H1 (cell line): Measurements from ENCODE around the gene RICTOR. TPM values are rescaled to one million over a fixed set of nuclear protein-coding genes. Genes with fewer than 3 reads are reported as not detected.

Source experiments
- CTCF ChIA-PET: fragments of 300-600 bp; sonication (Branson Sonifier 250); formaldehyde crosslinking; loops from one replicate; lab custom pipeline; 2021; ENCODE audit not compliant: partially characterized antibody; lab: Charles Lee
- POLR2A ChIA-PET: fragments of 300-600 bp; sonication (Branson Sonifier 250); formaldehyde crosslinking; loops from one replicate; lab custom pipeline; 2021; ENCODE audit warnings: inconsistent platforms; ENCODE audit not compliant: partially characterized antibody; lab: Charles Lee
- DNase-seq, 2 experiments: peaks; one replicate each; pipeline versions ENCODE4 v3.0.0 to v3.0.0-alpha.2; 2010 to 2022; ENCODE audit warnings: low spot score in 2 of 2, low read depth in 1 of 2, mixed read lengths in 1 of 2
- FAIRE-seq: peaks from 2 replicates; lab custom pipeline; 2011; peaks lifted over from hg19 to GRCh38; lab: Jason Lieb, UNC
- H2AFZ ChIP-seq: 2 replicates; pipeline ENCODE4 v1.8.1; 2012; ENCODE audit warnings: low read length, inconsistent platforms
- H2AK5ac ChIP-seq: 2 replicates; pipeline ENCODE4 v1.6.1; 2013; ENCODE audit warnings: low read depth, low read length
- H2BK120ac ChIP-seq: replicated peaks from 2 replicates; pipeline ENCODE3; 2013; ENCODE audit warnings: low read depth, low read length, inconsistent platforms
- H2BK12ac ChIP-seq: 2 replicates; pipeline ENCODE4 v1.6.1; 2013; ENCODE audit warnings: low read depth, low read length
- H2BK15ac ChIP-seq: 2 replicates; pipeline ENCODE4 v1.6.1; 2013; ENCODE audit warnings: low read length
- H2BK20ac ChIP-seq: 2 replicates; pipeline ENCODE4 v1.6.1; 2013; ENCODE audit warnings: low read length
- H2BK5ac ChIP-seq: 2 replicates; pipeline ENCODE4 v1.6.1; 2013; ENCODE audit warnings: low read depth, low read length
- H3K14ac ChIP-seq: 2 replicates; pipeline ENCODE4 v1.6.1; 2013; ENCODE audit warnings: inconsistent platforms; ENCODE audit not compliant: insufficient read length
- H3K18ac ChIP-seq: 2 replicates; pipeline ENCODE4 v1.6.1; 2013; ENCODE audit warnings: low read length; ENCODE audit errors: extremely low read depth
- H3K23ac ChIP-seq: 2 replicates; pipeline ENCODE4 v1.6.1; 2013; ENCODE audit warnings: inconsistent platforms; ENCODE audit not compliant: insufficient read length
- H3K23me2 ChIP-seq: 2 replicates; pipeline ENCODE4 v1.6.1; 2013; ENCODE audit warnings: low read depth, low read length
- H3K27ac ChIP-seq: 2 replicates; pipeline ENCODE4 v1.6.1; 2011; ENCODE audit warnings: low read depth, low read length, inconsistent platforms
- H3K27me3 ChIP-seq, 4 experiments: replicated peaks in 1 of 4; 1 replicate in 1 of 4; 2 replicates in 3 of 4; pipeline versions ENCODE4 v1.6.1 to v1.8.1; 2011 to 2013; ENCODE audit warnings: low read length in 3 of 4, mild to moderate bottlenecking in 3 of 4, inconsistent platforms in 2 of 4, mixed read lengths in 2 of 4, moderate library complexity in 1 of 4; ENCODE audit not compliant: control insufficient read depth in 3 of 4, insufficient read depth in 3 of 4; ENCODE audit errors: extremely low read depth in 1 of 4
- H3K36me3 ChIP-seq, 4 experiments: 2 replicates each; pipeline versions ENCODE4 v1.6.1 to v1.8.1; 2011 to 2013; ENCODE audit warnings: mild to moderate bottlenecking in 4 of 4, low read length in 3 of 4, moderate library complexity in 2 of 4, control low read depth in 1 of 4, inconsistent platforms in 1 of 4; ENCODE audit not compliant: insufficient read depth in 4 of 4, control insufficient read depth in 2 of 4
- H3K4ac ChIP-seq: replicated peaks from 2 replicates; pipeline ENCODE3; 2013; ENCODE audit warnings: low read length, low read depth, mixed read lengths, inconsistent platforms; ENCODE audit not compliant: insufficient read length
- H3K4me1 ChIP-seq, 4 experiments: replicated peaks in 1 of 4; 1 replicate in 1 of 4; 2 replicates in 3 of 4; pipeline versions ENCODE4 v1.6.1 to v1.8.1; 2011 to 2013; ENCODE audit warnings: low read length in 3 of 4, inconsistent platforms in 2 of 4, mixed read lengths in 1 of 4; ENCODE audit not compliant: insufficient read depth in 4 of 4, control insufficient read depth in 3 of 4
- H3K4me2 ChIP-seq, 2 experiments: 2 replicates each; pipeline versions ENCODE4 v1.6.1 to v1.8.1; 2011 to 2013; ENCODE audit warnings: low read depth in 2 of 2, low read length in 2 of 2, control low read depth in 1 of 2, inconsistent platforms in 1 of 2, mild to moderate bottlenecking in 1 of 2; ENCODE audit not compliant: insufficient read depth in 1 of 2
- H3K4me3 ChIP-seq, 4 experiments: fragments of 200-600, 300-600 bp in 1 of 4; sonication (generic), shearing (Covaris generic), sonication (Bioruptor Twin) in 1 of 4; 2 replicates each; pipeline versions ENCODE4 v1.5.1 to v1.8.1; 2011 to 2016; ENCODE audit warnings: low read length in 4 of 4, low read depth in 3 of 4, control low read depth in 2 of 4, inconsistent platforms in 2 of 4, mild to moderate bottlenecking in 2 of 4, mixed read lengths in 1 of 4, moderate library complexity in 1 of 4; ENCODE audit not compliant: insufficient read depth in 2 of 4; ENCODE audit errors: extremely low read depth in 1 of 4
- H3K56ac ChIP-seq: replicated peaks from 2 replicates; pipeline ENCODE3; 2013; ENCODE audit warnings: low read depth, mild to moderate bottlenecking, mixed read lengths, low read length, inconsistent platforms; ENCODE audit not compliant: insufficient read length
- H3K79me1 ChIP-seq: 2 replicates; pipeline ENCODE4 v1.6.1; 2013; ENCODE audit warnings: low read depth, low read length, control low read depth
- H3K79me2 ChIP-seq, 2 experiments: 2 replicates each; pipeline versions ENCODE4 v1.6.1 to v1.8.1; 2012 to 2013; ENCODE audit warnings: low read length in 2 of 2, mild to moderate bottlenecking in 2 of 2, inconsistent platforms in 1 of 2; ENCODE audit not compliant: insufficient read depth in 2 of 2, control insufficient read depth in 1 of 2
- H3K9ac ChIP-seq, 4 experiments: replicated peaks in 1 of 4; 1 replicate in 1 of 4; 2 replicates in 3 of 4; pipeline versions ENCODE4 v1.6.1 to v1.8.1; 2011 to 2013; ENCODE audit warnings: low read depth in 3 of 4, low read length in 3 of 4, control low read depth in 2 of 4, mild to moderate bottlenecking in 2 of 4, moderate library complexity in 2 of 4, inconsistent platforms in 1 of 4; ENCODE audit errors: extremely low read depth in 1 of 4
- H3K9me3 ChIP-seq, 2 experiments: 2 replicates each; pipeline versions ENCODE4 v1.6.1 to v1.8.1; 2012 to 2013; ENCODE audit warnings: mild to moderate bottlenecking in 2 of 2, moderate library complexity in 2 of 2, control low read depth in 1 of 2, inconsistent platforms in 1 of 2, low read depth in 1 of 2, low read length in 1 of 2, mixed read lengths in 1 of 2; ENCODE audit not compliant: insufficient read depth in 2 of 2
- H4K20me1 ChIP-seq, 2 experiments: replicated peaks in 1 of 2; 2 replicates each; pipeline versions ENCODE3 to v1.8.1; 2011 to 2013; ENCODE audit warnings: inconsistent platforms in 2 of 2, low read length in 2 of 2, mild to moderate bottlenecking in 1 of 2; ENCODE audit not compliant: insufficient read depth in 2 of 2, control insufficient read depth in 1 of 2
- H4K5ac ChIP-seq: 2 replicates; pipeline ENCODE4 v1.6.1; 2013; ENCODE audit warnings: low read length, low read depth, mixed read lengths, inconsistent platforms; ENCODE audit not compliant: insufficient read length
- H4K8ac ChIP-seq: 2 replicates; pipeline ENCODE4 v1.8.0; 2013; ENCODE audit warnings: mild to moderate bottlenecking, moderate library complexity, low read length, inconsistent platforms; ENCODE audit not compliant: insufficient read depth; ENCODE audit errors: extremely low read depth
- H4K91ac ChIP-seq: replicated peaks from 2 replicates; pipeline ENCODE3; 2013; ENCODE audit warnings: low read length, mixed read lengths, inconsistent platforms; ENCODE audit not compliant: insufficient read length
- ASH2L ChIP-seq: fragments of 200-600, 300-600 bp; sonication (generic); IDR thresholded peaks from one replicate; pipeline ENCODE4 v1.7.1; 2017; ENCODE audit warnings: low read length
- ATF3 ChIP-seq: IDR thresholded peaks from 2 replicates; pipeline ENCODE4 v1.6.1; 2011; ENCODE audit warnings: low read depth, mild to moderate bottlenecking, low read length; ENCODE audit not compliant: insufficient read depth
- CBX5 ChIP-seq: fragments of 300-800, 300-1000 bp; sonication (generic); IDR thresholded peaks from 2 replicates; pipeline ENCODE4 v1.7.1; 2016; ENCODE audit warnings: antibody characterized with exemption, low read length, low read depth
- EGR1 ChIP-seq: IDR thresholded peaks from 2 replicates; pipeline ENCODE4 v1.6.1; 2011; ENCODE audit warnings: low read depth, low read length, borderline replicate concordance
- GABPA ChIP-seq: IDR thresholded peaks from 2 replicates; pipeline ENCODE4 v1.6.1; 2011; ENCODE audit warnings: mild to moderate bottlenecking, low read length, moderate library complexity, borderline replicate concordance; ENCODE audit not compliant: insufficient read depth
- HDAC6 ChIP-seq: IDR thresholded peaks from one replicate; pipeline ENCODE4 v1.7.1; 2012; ENCODE audit warnings: low read depth, mild to moderate bottlenecking, inconsistent platforms, low read length, moderate library complexity
- JUN ChIP-seq: IDR thresholded peaks from 2 replicates; pipeline ENCODE4 v1.6.1; 2011; ENCODE audit warnings: low read depth, mild to moderate bottlenecking, improper control_type of control experiment, low read length
- POLR2A ChIP-seq, 2 experiments: IDR thresholded peaks; 1 replicate in 1 of 2; 2 replicates in 1 of 2; pipeline ENCODE4 v1.6.1; 2011; ENCODE audit warnings: low read depth in 2 of 2, low read length in 2 of 2, mild to moderate bottlenecking in 2 of 2; ENCODE audit errors: control extremely low read depth in 1 of 2
- RAD21 ChIP-seq, 2 experiments: IDR thresholded peaks in 1 of 2; conservative IDR thresholded peaks in 1 of 2; 2 replicates each; pipeline ENCODE4 v1.6.1; 2011; ENCODE audit warnings: low read depth in 2 of 2, low read length in 2 of 2, improper control_type of control experiment in 1 of 2, inconsistent platforms in 1 of 2, mild to moderate bottlenecking in 1 of 2, moderate library complexity in 1 of 2
- RXRA ChIP-seq: IDR thresholded peaks from 2 replicates; pipeline ENCODE4 v1.6.1; 2011; ENCODE audit warnings: low read depth, mild to moderate bottlenecking, low read length, moderate library complexity; ENCODE audit not compliant: insufficient read depth
- SP1 ChIP-seq: IDR thresholded peaks from 2 replicates; pipeline ENCODE4 v1.6.1; 2011; ENCODE audit warnings: low read depth, low read length
- SRF ChIP-seq: IDR thresholded peaks from 2 replicates; pipeline ENCODE4 v1.6.1; 2011; ENCODE audit warnings: mild to moderate bottlenecking, low read depth, low read length, moderate library complexity
- TAF1 ChIP-seq: IDR thresholded peaks from 2 replicates; pipeline ENCODE4 v1.6.1; 2011; ENCODE audit warnings: mild to moderate bottlenecking, low read depth, low read length
- TBP ChIP-seq: IDR thresholded peaks from 2 replicates; pipeline ENCODE4 v1.6.1; 2011; ENCODE audit warnings: low read depth, low read length, improper control_type of control experiment
- YY1 ChIP-seq: IDR thresholded peaks from 2 replicates; pipeline ENCODE4 v1.6.1; 2011; ENCODE audit warnings: low read depth, mild to moderate bottlenecking, low read length
- WGBS, 2 experiments: shearing (Covaris generic) in 1 of 2; methylation state at CpG; one replicate each; pipeline versions ENCODE4 v1.1.6 to v1.1.7; 2013 to 2015; ENCODE audit warnings: low lambda C conversion rate in 2 of 2, mixed read lengths in 2 of 2, inconsistent platforms in 1 of 2, low coverage in 1 of 2, missing lambda C conversion rate in 1 of 2; ENCODE audit not compliant: insufficient replicate concordance in 2 of 2, insufficient coverage in 1 of 2, insufficient read length in 1 of 2; ENCODE audit errors: extremely low coverage in 1 of 2, missing lambda C conversion rate in 1 of 2; 5-methylcytosine and 5-hydroxymethylcytosine counted together
- polyA plus RNA-seq, 7 experiments: library from polyadenylated mRNA; depleted of rRNA in 3 of 7; stranded (reverse) in 5 of 7; unstranded in 2 of 7; fragments of >200 nt in 5 of 7; fragments of 200-250 nt in 2 of 7; gene quantifications; 1 replicate in 5 of 7; 2 replicates in 1 of 7; 4 replicates in 1 of 7; pipeline versions ENCODE4 v1.2.1 to v1.2.3, GENCODE V29; 2011 to 2013; ENCODE audit warnings: missing spikeins in 2 of 7, mixed read lengths in 2 of 7
- total RNA-seq: library from RNA; stranded (reverse); fragmentation: NEBNext Ultra II Directional; extraction: Animal tissue kit (Norgen Biotek cat#: 25700); gene quantifications from 2 replicates; pipeline ENCODE4 v1.2.1, GENCODE V29; 2021

RICTOR gene
- total and polyA plus RNA-seq, 2 of the 8 experiments (the other 6 are each of a cell fraction or from before 2014, with no cell fraction given) = 4.3 to 26.6 TPM

GRCh38 chr5:39100851-39101396 lies 26.7 kb upstream of the RICTOR start:
- no peak overlapping the region; the same call in 1 of the 2 replicates for H2AFZ ChIP-seq
- TF ChIP-seq SP1 = no peak
- TF ChIP-seq ASH2L = no peak
- no peak for TF ChIP-seq CBX5
- TF ChIP-seq TAF1 = no peak
- TF ChIP-seq GABPA = no peak
- TF ChIP-seq TBP = no peak
- TF ChIP-seq JUN = no peak
- TF ChIP-seq SRF = no peak
- TF ChIP-seq POLR2A (IDR thresholded peaks at IDR 0.05; ENCODE audit: control extremely low read depth in 1 of 2, low read depth in 2 of 2, low read length in 2 of 2) = no peak
- no peak for TF ChIP-seq YY1
- no peak for TF ChIP-seq RXRA
- TF ChIP-seq EGR1 = no peak
- TF ChIP-seq RAD21 (IDR thresholded peaks at IDR 0.05 in 1 of 2, conservative IDR thresholded peaks at IDR 0.05 in 1 of 2; ENCODE audit: low read depth in 2 of 2, low read length in 2 of 2) = no peak
- TF ChIP-seq HDAC6 = no peak
- TF ChIP-seq ATF3 = no peak

More at GRCh38 chr5:39100851-39101396, 26.7 kb upstream of the RICTOR start:
- Histone ChIP-seq H2BK5ac (no peak overlapping the region), H3K23ac (no peak overlapping the region), H2BK20ac (no peak overlapping the region), H3K27ac (no peak overlapping the region), H3K9ac (no peak overlapping the region), H3K36me3 (no peaks in the 10 kb centered on the region), H3K4me3 (no peak overlapping the region), H2BK12ac (no peak overlapping the region), H3K27me3 (no peaks in the 10 kb centered on the region), H3K23me2 (no peaks in the 10 kb centered on the region), H3K18ac (no peak overlapping the region), H4K91ac (no peak overlapping the region), H4K8ac (no peak overlapping the region), H3K4ac (no peak overlapping the region), H2BK15ac (no peak overlapping the region), H3K56ac (no peak overlapping the region), H2BK120ac (no peak overlapping the region), H3K4me1 (no peaks in the 10 kb centered on the region), H3K4me2 (no peak overlapping the region), H4K5ac (no peak overlapping the region), H3K79me2 (no peaks in the 10 kb centered on the region), H3K79me1 (no peaks in the 10 kb centered on the region), H3K14ac (no peak overlapping the region), H3K9me3 (no peaks in the 10 kb centered on the region), H2AK5ac (no peak overlapping the region), H4K20me1 (no peaks in the 10 kb centered on the region)
- DNase-seq (no peak), FAIRE-seq (no peak)
- 93% methylated on average over 7 of the region's 7 CpGs; no CpG with 5 or more reads in 1 of the 2 experiments for WGBS, 2 experiments
- CTCF ChIA-PET = interaction anchor here (1.2 to 1.3 kb wide), 2 partner anchors 20 to 95 kb away, joined by 3 to 6 read pairs; no protein-coding TSS in a partner anchor
- POLR2A ChIA-PET = no interaction called here
